GM18861 (cell line): ENCODE data around the gene CTRB2.

Experiments used
- ATAC-seq: cut with Tn5 transposase; IDR thresholded peaks from one replicate; pipeline ENCODE4 v1.9.1; 2021; ENCODE audit not compliant: unreplicated experiment

The CTRB2 gene

GRCh38 chr16:75176926-75177325 is 30.0 kb downstream of the CTRB2 start:
- ATAC-seq, result no peak

GRCh38 chr16:75175074-75175473 is 31.9 kb downstream of the CTRB2 start:
- no peak for ATAC-seq

- ATAC-seq, result no peak
Measured at GRCh38 chr16:75172578-75172977, 34.4 kb downstream of the CTRB2 start.

GRCh38 chr16:75169899-75170405 is 37.0 kb downstream of the CTRB2 start:
- ATAC-seq, result no peak

GRCh38 chr16:75160386-75160785 is 46.6 kb downstream of the CTRB2 start:
- no peak for ATAC-seq
